ENCODE results near the gene GPX3.

DNA sequence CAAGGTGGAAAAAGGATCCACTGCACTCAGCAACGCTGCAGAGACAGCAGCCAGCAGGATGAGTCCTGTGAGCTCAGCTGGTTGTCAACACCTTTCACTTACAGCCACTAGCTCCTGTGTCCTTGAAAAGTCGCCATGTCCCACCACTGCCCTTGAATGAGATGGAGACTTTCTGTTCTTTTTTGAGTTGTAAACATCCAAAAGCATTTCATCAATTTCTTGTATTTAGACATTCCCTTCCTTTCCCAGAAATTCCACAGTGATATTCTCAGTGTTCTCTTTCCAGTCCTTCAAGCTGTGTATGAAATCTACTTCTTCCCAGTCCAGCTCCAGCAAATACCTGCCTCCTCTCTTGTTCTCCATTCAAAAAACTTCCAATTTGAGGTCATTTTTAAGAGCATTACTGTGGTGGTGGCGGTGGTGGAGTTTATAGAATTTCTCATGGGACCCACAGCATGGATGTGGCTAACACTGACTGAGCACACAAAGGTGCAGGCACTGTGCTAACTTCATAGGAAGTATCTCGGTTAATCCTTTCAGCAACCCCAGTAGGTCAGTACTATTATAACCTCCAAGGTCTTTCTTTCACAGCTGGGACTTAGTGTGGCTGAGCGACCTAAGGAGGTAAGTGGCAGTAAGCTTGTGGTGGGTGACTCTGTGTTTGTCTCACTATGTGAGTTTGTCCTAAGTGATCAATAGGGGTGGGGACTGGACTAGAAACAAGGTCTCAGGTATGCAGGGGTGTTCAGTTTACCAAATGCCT lies 15.0 kb upstream of the GPX3 start:
- TF ChIP-seq POLR2A (IDR thresholded peaks at IDR 0.05) = no peak
- TF ChIP-seq, protein P1, sequence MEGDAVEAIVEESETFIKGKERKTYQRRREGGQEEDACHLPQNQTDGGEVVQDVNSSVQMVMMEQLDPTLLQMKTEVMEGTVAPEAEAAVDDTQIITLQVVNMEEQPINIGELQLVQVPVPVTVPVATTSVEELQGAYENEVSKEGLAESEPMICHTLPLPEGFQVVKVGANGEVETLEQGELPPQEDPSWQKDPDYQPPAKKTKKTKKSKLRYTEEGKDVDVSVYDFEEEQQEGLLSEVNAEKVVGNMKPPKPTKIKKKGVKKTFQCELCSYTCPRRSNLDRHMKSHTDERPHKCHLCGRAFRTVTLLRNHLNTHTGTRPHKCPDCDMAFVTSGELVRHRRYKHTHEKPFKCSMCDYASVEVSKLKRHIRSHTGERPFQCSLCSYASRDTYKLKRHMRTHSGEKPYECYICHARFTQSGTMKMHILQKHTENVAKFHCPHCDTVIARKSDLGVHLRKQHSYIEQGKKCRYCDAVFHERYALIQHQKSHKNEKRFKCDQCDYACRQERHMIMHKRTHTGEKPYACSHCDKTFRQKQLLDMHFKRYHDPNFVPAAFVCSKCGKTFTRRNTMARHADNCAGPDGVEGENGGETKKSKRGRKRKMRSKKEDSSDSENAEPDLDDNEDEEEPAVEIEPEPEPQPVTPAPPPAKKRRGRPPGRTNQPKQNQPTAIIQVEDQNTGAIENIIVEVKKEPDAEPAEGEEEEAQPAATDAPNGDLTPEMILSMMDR (IDR thresholded peaks at IDR 0.05) = no peak
